ENCODE data around the gene EID1. TPM values are rescaled to one million over a fixed set of nuclear protein-coding genes. Genes with fewer than 3 reads are reported as not detected.

EID1 gene
- total RNA-seq, 4 donors from 2014 or later = 250 to 391 (median 334) TPM

GRCh38 chr15:48913141-48913540 lies 35.2 kb downstream of the EID1 start:
- no peaks in the 10 kb centered on the region for H3K9me3 ChIP-seq
- no peaks in the 10 kb centered on the region for H3K36me3 ChIP-seq
- 94% methylated on average over 3 of the region's 4 CpGs for WGBS
- H3K4me1 ChIP-seq = no peaks in the 10 kb centered on the region
- H3K27ac ChIP-seq (replicated peaks in 1 of 4) = no peak overlapping the region
- DNase-seq (ENCODE audit: extremely low spot score) = no peak
- H3K4me3 ChIP-seq = no peak overlapping the region
- H3K27me3 ChIP-seq = no peaks in the 10 kb centered on the region
- TF ChIP-seq POLR2A (IDR thresholded peaks at IDR 0.05; ENCODE audit: low read depth) (no peak), EP300 (IDR thresholded peaks at IDR 0.05) (no peak), POLR2AphosphoS5 (IDR thresholded peaks at IDR 0.05) (no peak), CTCF (IDR thresholded peaks at IDR 0.05) (no peak)
- intact Hi-C loops (cut with DNase I) = no loop called here

- TF ChIP-seq POLR2A (IDR thresholded peaks at IDR 0.05; ENCODE audit: low read depth) = no peak
- no peak for TF ChIP-seq EP300 (IDR thresholded peaks at IDR 0.05)
- no peak for TF ChIP-seq CTCF (IDR thresholded peaks at IDR 0.05)
- no peak for TF ChIP-seq POLR2AphosphoS5 (IDR thresholded peaks at IDR 0.05)
- Histone ChIP-seq H3K4me1 (no peaks in the 10 kb centered on the region), H3K4me3 (no peak overlapping the region), H3K27ac (replicated peaks in 1 of 4) (no peak overlapping the region), H3K27me3 (no peaks in the 10 kb centered on the region), H3K9me3 (no peaks in the 10 kb centered on the region), H3K36me3 (no peaks in the 10 kb centered on the region)
- intact Hi-C loops (cut with DNase I) = no loop called here
- WGBS = 95% methylated on average over 3 of the region's 3 CpGs
- no peak for DNase-seq (ENCODE audit: extremely low spot score)
Observed at GRCh38 chr15:48914717-48915116, 36.8 kb downstream of the EID1 start.

GRCh38 chr15:48915861-48916260 lies 37.9 kb downstream of the EID1 start:
- Histone ChIP-seq H3K9me3 (no peaks in the 10 kb centered on the region), H3K27ac (replicated peaks in 1 of 4) (no peak overlapping the region), H3K27me3 (no peaks in the 10 kb centered on the region), H3K36me3 (no peaks in the 10 kb centered on the region), H3K4me1 (no peaks in the 10 kb centered on the region), H3K4me3 (no peak overlapping the region)
- WGBS = 58% methylated on average over 3 of the region's 3 CpGs
- no peak for TF ChIP-seq EP300 (IDR thresholded peaks at IDR 0.05)
- no peak for TF ChIP-seq POLR2AphosphoS5 (IDR thresholded peaks at IDR 0.05)
- no peak for TF ChIP-seq POLR2A (IDR thresholded peaks at IDR 0.05; ENCODE audit: low read depth)
- no peak for TF ChIP-seq CTCF (IDR thresholded peaks at IDR 0.05)
- DNase-seq (ENCODE audit: extremely low spot score) = no peak
- intact Hi-C loops (cut with DNase I) = no loop called here

GRCh38 chr15:48916721-48917120 lies 38.8 kb downstream of the EID1 start:
- intact Hi-C loops (cut with DNase I) = no loop called here
- H3K27ac ChIP-seq (replicated peaks in 1 of 4) = no peak overlapping the region
- H3K4me3 ChIP-seq = no peak overlapping the region
- TF ChIP-seq CTCF (IDR thresholded peaks at IDR 0.05) (no peak), EP300 (IDR thresholded peaks at IDR 0.05) (no peak), POLR2AphosphoS5 (IDR thresholded peaks at IDR 0.05) (no peak)
- no peaks in the 10 kb centered on the region for H3K9me3 ChIP-seq
- DNase-seq (ENCODE audit: extremely low spot score) = no peak
- WGBS = 81% methylated on average over 3 of the region's 3 CpGs
- H3K4me1 ChIP-seq = no peaks in the 10 kb centered on the region
- H3K36me3 ChIP-seq = no peaks in the 10 kb centered on the region
- H3K27me3 ChIP-seq = no peaks in the 10 kb centered on the region

- Histone ChIP-seq H3K27me3 (no peaks in the 10 kb centered on the region), H3K9me3 (no peaks in the 10 kb centered on the region), H3K4me3 (no peak overlapping the region), H3K4me1 (peaks cover 0 to 5% (median 0%) of the 10 kb centered on the region in 4 donors), H3K27ac (replicated peaks in 1 of 4) (no peak overlapping the region), H3K36me3 (no peaks in the 10 kb centered on the region)
- intact Hi-C loops (cut with DNase I) = no loop called here
- no peak for DNase-seq (ENCODE audit: extremely low spot score)
- WGBS = 91% methylated on average over 2 of the region's 2 CpGs
- no peak for TF ChIP-seq POLR2A (IDR thresholded peaks at IDR 0.05; ENCODE audit: low read depth)
- no peak for TF ChIP-seq CTCF (IDR thresholded peaks at IDR 0.05)
- TF ChIP-seq POLR2AphosphoS5 (IDR thresholded peaks at IDR 0.05) = no peak
- no peak for TF ChIP-seq EP300 (IDR thresholded peaks at IDR 0.05)
Observed at GRCh38 chr15:48922046-48922445, 44.1 kb downstream of the EID1 start.

Measured in esophagus muscularis mucosa (tissue), 4 donors.